A549 (cell line): ENCODE data around the gene OXNAD1.

Experiments used
- EP300 ChIP-seq, 2 experiments: fragments of >200 bp; sonication (Bioruptor Twin); formaldehyde crosslinking; IDR thresholded peaks; 2 replicates in 1 of 2; 3 replicates in 1 of 2; pipeline ENCODE4 v1.6.1; 2016 to 2017
- FOSL2 ChIP-seq, 2 experiments: fragments of 450-650 bp in 1 of 2; fragments of >200 bp in 1 of 2; sonication (Bioruptor Twin) in 1 of 2; formaldehyde crosslinking; IDR thresholded peaks; 2 replicates each; pipeline versions ENCODE4 v1.5.0 to v1.6.1; 2016 to 2020; ENCODE audit warnings: mild to moderate bottlenecking in 1 of 2, moderate library complexity in 1 of 2
- HDAC2 ChIP-seq: fragments of 200-600 bp; sonication (generic); IDR thresholded peaks from 2 replicates; pipeline ENCODE4 v1.6.1; 2016
- JUN ChIP-seq, 2 experiments: fragments of >200 bp; sonication (Bioruptor Twin); formaldehyde crosslinking; IDR thresholded peaks; 2 replicates in 1 of 2; 3 replicates in 1 of 2; pipeline ENCODE4 v1.6.1; 2016 to 2017
- JUNB ChIP-seq: fragments of >200 bp; sonication (Bioruptor Twin); formaldehyde crosslinking; IDR thresholded peaks from 2 replicates; pipeline ENCODE4 v1.6.1; 2016
- KDM5A ChIP-seq: fragments of 200-600 bp; sonication (generic); IDR thresholded peaks from 2 replicates; pipeline ENCODE4 v1.6.1; 2016; ENCODE audit warnings: antibody characterized with exemption, mild to moderate bottlenecking
- MAFK ChIP-seq: fragments of 450-650 bp; IDR thresholded peaks from 2 replicates; pipeline ENCODE4 v1.6.1; 2014; ENCODE audit not compliant: partially characterized antibody
- NPAS2 ChIP-seq: fragments of 250-450 bp; sonication (Bioruptor Pico); IDR thresholded peaks from 2 replicates; pipeline ENCODE4 v1.8.0; 2022; ENCODE audit warnings: mild to moderate bottlenecking, moderate library complexity, borderline replicate concordance
- POLR2A ChIP-seq: IDR thresholded peaks from 2 replicates; pipeline ENCODE4 v1.6.1; 2012; ENCODE audit warnings: mild to moderate bottlenecking, low read length
- TF ChIP-seq, protein P1 (sequence below): fragments of >200 bp; sonication (Bioruptor Twin); formaldehyde crosslinking; IDR thresholded peaks from 3 replicates; pipeline ENCODE4 v1.5.1; 2016
- TF ChIP-seq, protein P2 (sequence below): fragments of 150-350 bp; IDR thresholded peaks from 2 replicates; pipeline ENCODE4 v1.6.1; 2014; ENCODE audit warnings: low read depth, mild to moderate bottlenecking, low read length
- TF ChIP-seq, protein P3 (sequence below): IDR thresholded peaks from 2 replicates; pipeline ENCODE4 v1.6.1; 2012
- TF ChIP-seq, protein P4 (sequence below): fragments of 450-650 bp; IDR thresholded peaks from 2 replicates; pipeline ENCODE4 v1.6.1; 2014; ENCODE audit warnings: antibody characterized with exemption

DNA sequence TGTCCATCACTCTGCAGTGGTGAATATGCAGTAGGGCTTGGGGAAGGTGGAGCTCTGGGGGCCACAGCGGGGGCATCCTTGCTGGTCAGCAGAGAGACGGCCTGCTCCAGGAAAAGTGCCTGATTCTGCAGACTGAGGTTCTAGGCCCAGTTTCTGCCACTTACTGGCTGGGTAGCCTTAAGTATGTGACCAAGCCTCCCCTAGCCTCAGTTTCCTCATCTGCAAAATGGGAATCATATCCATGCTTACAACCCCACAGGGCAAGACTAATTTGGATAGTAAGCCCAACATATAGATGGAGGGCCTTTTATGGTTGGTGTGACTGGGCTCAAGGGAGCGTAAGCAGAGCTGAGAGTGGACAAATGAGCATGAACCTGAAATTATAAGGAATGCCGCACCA is 60.8 kb downstream of the OXNAD1 start:
- no peak for TF ChIP-seq JUN (IDR thresholded peaks at IDR 0.05)
- no peak for TF ChIP-seq MAFK
- TF ChIP-seq, protein P1, sequence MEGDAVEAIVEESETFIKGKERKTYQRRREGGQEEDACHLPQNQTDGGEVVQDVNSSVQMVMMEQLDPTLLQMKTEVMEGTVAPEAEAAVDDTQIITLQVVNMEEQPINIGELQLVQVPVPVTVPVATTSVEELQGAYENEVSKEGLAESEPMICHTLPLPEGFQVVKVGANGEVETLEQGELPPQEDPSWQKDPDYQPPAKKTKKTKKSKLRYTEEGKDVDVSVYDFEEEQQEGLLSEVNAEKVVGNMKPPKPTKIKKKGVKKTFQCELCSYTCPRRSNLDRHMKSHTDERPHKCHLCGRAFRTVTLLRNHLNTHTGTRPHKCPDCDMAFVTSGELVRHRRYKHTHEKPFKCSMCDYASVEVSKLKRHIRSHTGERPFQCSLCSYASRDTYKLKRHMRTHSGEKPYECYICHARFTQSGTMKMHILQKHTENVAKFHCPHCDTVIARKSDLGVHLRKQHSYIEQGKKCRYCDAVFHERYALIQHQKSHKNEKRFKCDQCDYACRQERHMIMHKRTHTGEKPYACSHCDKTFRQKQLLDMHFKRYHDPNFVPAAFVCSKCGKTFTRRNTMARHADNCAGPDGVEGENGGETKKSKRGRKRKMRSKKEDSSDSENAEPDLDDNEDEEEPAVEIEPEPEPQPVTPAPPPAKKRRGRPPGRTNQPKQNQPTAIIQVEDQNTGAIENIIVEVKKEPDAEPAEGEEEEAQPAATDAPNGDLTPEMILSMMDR: no peak
- TF ChIP-seq EP300 (IDR thresholded peaks at IDR 0.05): no peak
- no peak for TF ChIP-seq JUNB
- TF ChIP-seq, protein P2, sequence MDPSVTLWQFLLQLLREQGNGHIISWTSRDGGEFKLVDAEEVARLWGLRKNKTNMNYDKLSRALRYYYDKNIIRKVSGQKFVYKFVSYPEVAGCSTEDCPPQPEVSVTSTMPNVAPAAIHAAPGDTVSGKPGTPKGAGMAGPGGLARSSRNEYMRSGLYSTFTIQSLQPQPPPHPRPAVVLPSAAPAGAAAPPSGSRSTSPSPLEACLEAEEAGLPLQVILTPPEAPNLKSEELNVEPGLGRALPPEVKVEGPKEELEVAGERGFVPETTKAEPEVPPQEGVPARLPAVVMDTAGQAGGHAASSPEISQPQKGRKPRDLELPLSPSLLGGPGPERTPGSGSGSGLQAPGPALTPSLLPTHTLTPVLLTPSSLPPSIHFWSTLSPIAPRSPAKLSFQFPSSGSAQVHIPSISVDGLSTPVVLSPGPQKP: no peak
- no peak for TF ChIP-seq POLR2A
- TF ChIP-seq FOSL2 (IDR thresholded peaks at IDR 0.05): no peak
- no peak for TF ChIP-seq FOSL2 (CRISPR knock-in tag; IDR thresholded peaks at IDR 0.05)
- no peak for TF ChIP-seq NPAS2 (CRISPR knock-in tag)
- TF ChIP-seq, protein P3, sequence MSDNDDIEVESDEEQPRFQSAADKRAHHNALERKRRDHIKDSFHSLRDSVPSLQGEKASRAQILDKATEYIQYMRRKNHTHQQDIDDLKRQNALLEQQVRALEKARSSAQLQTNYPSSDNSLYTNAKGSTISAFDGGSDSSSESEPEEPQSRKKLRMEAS: no peak
- TF ChIP-seq KDM5A: no peak
- TF ChIP-seq, protein P4, sequence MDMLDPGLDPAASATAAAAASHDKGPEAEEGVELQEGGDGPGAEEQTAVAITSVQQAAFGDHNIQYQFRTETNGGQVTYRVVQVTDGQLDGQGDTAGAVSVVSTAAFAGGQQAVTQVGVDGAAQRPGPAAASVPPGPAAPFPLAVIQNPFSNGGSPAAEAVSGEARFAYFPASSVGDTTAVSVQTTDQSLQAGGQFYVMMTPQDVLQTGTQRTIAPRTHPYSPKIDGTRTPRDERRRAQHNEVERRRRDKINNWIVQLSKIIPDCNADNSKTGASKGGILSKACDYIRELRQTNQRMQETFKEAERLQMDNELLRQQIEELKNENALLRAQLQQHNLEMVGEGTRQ: no peak
- TF ChIP-seq HDAC2: no peak
